ENCODE results near the gene THBS4.

THBS4 gene

DNA sequence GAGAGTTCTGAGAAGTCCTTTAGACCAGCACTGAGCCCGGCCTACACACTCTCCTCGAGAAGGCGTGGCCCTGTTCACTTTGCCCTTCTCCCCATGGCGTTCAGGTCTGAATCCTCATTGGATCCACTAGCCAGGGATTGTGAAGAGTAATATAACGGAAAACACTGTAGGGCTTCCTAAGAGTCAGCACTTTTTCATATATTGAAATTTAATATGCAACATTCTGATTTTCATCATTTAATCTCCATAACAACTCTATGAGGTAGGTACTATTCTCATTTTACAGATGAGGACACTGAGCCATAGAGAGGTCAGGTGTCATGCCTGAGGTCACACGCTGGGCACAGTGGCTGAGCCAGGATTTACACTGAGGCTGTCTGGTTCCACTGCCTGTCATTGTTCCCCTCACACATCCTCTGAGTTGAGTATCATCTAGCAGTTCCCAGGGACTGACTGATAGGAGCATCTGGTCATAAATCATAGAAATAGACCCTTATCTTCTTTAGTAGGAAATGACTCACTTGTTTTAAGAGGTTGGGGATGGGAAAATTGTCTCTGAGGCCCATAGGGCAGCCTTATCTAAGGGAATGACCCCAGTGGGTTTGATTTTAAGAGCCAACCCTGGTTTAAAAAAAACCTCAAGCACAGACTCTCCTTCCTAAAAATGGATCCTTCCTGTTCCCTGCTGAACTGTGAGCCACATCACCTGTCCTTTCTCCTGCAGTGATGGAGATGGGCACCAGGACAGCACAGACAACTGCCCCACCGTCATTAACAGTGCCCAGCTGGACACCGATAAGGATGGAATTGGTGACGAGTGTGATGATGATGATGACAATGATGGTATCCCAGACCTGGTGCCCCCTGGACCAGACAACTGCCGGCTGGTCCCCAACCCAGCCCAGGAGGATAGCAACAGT is 41.2 kb downstream of the THBS4 start:
- TF ChIP-seq, protein P1, sequence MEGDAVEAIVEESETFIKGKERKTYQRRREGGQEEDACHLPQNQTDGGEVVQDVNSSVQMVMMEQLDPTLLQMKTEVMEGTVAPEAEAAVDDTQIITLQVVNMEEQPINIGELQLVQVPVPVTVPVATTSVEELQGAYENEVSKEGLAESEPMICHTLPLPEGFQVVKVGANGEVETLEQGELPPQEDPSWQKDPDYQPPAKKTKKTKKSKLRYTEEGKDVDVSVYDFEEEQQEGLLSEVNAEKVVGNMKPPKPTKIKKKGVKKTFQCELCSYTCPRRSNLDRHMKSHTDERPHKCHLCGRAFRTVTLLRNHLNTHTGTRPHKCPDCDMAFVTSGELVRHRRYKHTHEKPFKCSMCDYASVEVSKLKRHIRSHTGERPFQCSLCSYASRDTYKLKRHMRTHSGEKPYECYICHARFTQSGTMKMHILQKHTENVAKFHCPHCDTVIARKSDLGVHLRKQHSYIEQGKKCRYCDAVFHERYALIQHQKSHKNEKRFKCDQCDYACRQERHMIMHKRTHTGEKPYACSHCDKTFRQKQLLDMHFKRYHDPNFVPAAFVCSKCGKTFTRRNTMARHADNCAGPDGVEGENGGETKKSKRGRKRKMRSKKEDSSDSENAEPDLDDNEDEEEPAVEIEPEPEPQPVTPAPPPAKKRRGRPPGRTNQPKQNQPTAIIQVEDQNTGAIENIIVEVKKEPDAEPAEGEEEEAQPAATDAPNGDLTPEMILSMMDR (conservative IDR thresholded peaks at IDR 0.05), result no peak
- no peak overlapping the region for H3K27ac ChIP-seq

GRCh38 chr5:80077051-80077714 is 42.0 kb downstream of the THBS4 start:
- H3K27ac ChIP-seq, result no peak overlapping the region
- TF ChIP-seq, protein P1 (conservative IDR thresholded peaks at IDR 0.05), result no peak

DNA sequence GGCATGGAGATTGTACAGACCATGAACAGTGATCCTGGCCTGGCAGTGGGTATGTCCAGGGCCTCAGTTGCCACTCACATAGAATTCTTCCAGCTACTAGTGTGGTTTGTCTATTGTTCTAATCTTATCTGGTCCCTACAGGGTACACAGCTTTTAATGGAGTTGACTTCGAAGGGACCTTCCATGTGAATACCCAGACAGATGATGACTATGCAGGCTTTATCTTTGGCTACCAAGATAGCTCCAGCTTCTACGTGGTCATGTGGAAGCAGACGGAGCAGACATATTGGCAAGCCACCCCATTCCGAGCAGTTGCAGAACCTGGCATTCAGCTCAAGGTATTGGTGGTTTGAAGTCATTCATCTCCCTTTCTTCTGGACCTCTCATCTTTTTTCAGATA is 43.8 kb downstream of the THBS4 start:
- no peak overlapping the region for H3K27ac ChIP-seq
- TF ChIP-seq, protein P1 (conservative IDR thresholded peaks at IDR 0.05), result no peak

DNA sequence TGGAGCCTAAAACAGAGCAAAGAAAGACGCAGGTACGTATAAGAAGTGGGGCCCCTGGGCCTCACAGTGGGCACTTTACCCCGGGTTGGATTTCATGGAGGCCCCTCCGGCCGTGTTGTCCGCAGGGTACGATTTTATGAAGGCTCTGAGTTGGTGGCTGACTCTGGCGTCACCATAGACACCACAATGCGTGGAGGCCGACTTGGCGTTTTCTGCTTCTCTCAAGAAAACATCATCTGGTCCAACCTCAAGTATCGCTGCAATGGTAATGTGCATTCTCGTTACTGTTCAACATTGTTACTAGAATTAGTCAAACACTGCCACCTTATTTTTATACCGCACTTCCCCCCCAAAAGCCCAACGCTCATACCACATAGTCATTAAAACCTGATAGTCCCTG is 47.1 kb downstream of the THBS4 start:
- peak overlapping the region; percentile 45 for H3K27ac ChIP-seq
- TF ChIP-seq, protein P1 (conservative IDR thresholded peaks at IDR 0.05), result no peak

DNA sequence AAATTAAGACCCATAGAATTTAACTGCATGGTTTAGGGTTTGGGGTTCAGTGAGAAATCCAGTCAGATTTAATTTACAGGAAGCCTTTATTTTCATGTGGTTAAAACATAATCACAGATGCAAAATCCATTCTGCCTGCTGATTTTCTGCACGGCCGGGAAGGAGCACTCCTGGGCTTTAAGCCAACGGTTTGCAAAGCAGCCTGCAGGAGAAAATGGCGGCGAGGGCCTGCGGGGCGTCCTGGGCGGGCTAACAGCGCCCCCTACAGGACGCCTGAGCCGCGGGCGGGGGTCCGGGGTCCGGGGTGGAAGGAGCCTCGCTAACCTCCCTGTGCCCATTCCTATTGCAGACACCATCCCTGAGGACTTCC is 47.6 kb downstream of the THBS4 start:
- H3K27ac ChIP-seq, result peak overlapping the region; percentile 45

DNA sequence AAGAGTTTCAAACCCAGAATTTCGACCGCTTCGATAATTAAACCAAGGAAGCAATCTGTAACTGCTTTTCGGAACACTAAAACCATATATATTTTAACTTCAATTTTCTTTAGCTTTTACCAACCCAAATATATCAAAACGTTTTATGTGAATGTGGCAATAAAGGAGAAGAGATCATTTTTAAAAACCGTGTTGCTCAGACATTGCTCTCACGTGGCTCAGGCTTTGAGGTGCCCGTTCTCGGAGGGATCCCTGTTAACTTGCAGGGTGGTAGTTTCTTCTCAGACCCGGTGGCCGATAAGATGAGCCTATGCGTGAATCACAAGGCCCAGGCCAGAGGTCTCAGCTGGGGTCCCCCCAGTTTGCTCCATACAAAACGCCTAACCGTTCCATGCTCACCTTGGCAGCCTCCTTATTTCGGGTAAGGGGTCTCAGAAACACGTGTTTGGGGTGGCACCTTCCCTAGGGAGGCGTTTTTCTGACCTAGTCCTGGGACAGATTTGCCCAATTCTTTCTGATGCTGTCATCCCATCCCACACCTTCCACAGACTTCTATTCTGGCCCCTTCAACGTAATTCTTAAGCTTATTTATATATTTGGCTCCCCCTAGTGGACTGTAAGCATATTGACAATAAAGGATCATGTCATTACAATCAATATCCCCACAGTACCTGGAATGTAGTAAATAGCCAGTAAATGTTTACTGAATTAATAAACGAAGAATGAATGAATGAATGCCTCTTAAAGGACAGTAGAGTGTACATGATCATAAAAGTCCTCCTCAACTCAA is 48.1 kb downstream of the THBS4 start:
- TF ChIP-seq, protein P1 (conservative IDR thresholded peaks at IDR 0.05), result peak; percentile 38
- H3K27ac ChIP-seq, result peak overlapping the region; percentile 45

More for the DNA sequence above, 47.6 kb downstream of the THBS4 start:
- TF ChIP-seq, protein P1 (conservative IDR thresholded peaks at IDR 0.05), result peak; percentile 86

DNA sequence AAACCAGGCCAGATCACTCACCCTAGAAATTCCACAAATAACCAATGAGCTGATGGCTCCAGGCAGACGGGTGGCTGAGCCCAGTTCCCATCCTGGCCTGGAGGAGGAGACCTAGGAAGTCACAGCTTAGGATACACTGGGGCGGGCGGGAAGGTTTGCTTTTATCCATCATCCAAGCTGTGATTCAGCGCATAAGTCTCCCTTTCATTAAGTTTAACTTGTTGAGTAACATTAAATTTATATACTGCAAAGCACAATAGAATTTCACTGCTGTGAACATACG is 55.7 kb downstream of the THBS4 start:
- no peak overlapping the region for H3K27ac ChIP-seq
- TF ChIP-seq, protein P1 (conservative IDR thresholded peaks at IDR 0.05), result no peak

Measured in VCaP (cell line).